SK-N-SH (cell line): ENCODE results near the gene PPARGC1A. TPM values are rescaled to one million over a fixed set of nuclear protein-coding genes. Genes with fewer than 3 reads are reported as not detected.

Source experiments
- CTCF ChIA-PET: fragments of 300-600, 350-600 bp; formaldehyde crosslinking; extraction: SDS; loops from one replicate; lab custom pipeline; 2021; lab: Yijun Ruan, JAX
- POLR2A ChIA-PET: fragments of 350-600 bp; sonication (Branson Sonifier 250); formaldehyde crosslinking; extraction: SDS; loops from one replicate; lab custom pipeline; 2020; ENCODE audit warnings: antibody characterized with exemption, inconsistent platforms; lab: Yijun Ruan, JAX
- DNase-seq: peaks from one replicate; pipeline ENCODE4 v3.0.0; 2012
- H2AFZ ChIP-seq: fragments of 200-600 bp; sonication (generic); 2 replicates; pipeline ENCODE4 v1.8.1; 2016; ENCODE audit warnings: antibody characterized with exemption, mild to moderate bottlenecking, low read depth
- H3F3A ChIP-seq: fragments of 200-600 bp; sonication (generic); replicated peaks from 2 replicates; pipeline ENCODE3; 2016; ENCODE audit warnings: antibody characterized with exemption, mild to moderate bottlenecking; ENCODE audit not compliant: insufficient read depth
- H3K27ac ChIP-seq, 2 experiments: fragments of 200-500 bp in 1 of 2; fragments of 200-600 bp in 1 of 2; sonication (Bioruptor generic) in 1 of 2; sonication (generic), shearing (Covaris generic) in 1 of 2; 2 replicates each; pipeline versions ENCODE4 v1.5.1 to v1.6.1; 2014 to 2016; ENCODE audit warnings: low read depth in 2 of 2, inconsistent platforms in 1 of 2, low read length in 1 of 2, mild to moderate bottlenecking in 1 of 2, mixed read lengths in 1 of 2
- H3K27me3 ChIP-seq: fragments of 200-600 bp; sonication (generic), shearing (Covaris generic); 2 replicates; pipeline ENCODE4 v1.6.1; 2016; ENCODE audit warnings: mixed run types; ENCODE audit not compliant: insufficient read depth
- H3K36me3 ChIP-seq, 2 experiments: fragments of 200-500 bp in 1 of 2; fragments of 200-600 bp in 1 of 2; sonication (Bioruptor generic) in 1 of 2; sonication (generic) in 1 of 2; replicated peaks in 1 of 2; 2 replicates each; pipeline versions ENCODE3 to v1.5.1; 2014 to 2016; ENCODE audit warnings: low read length in 1 of 2, mild to moderate bottlenecking in 1 of 2; ENCODE audit not compliant: insufficient read depth in 2 of 2, control insufficient read depth in 1 of 2
- H3K4me1 ChIP-seq, 2 experiments: fragments of 200-500 bp in 1 of 2; fragments of 200-600 bp in 1 of 2; sonication (Bioruptor generic) in 1 of 2; sonication (generic), shearing (Covaris generic) in 1 of 2; 2 replicates each; pipeline versions ENCODE4 v1.5.1 to v1.6.1; 2014 to 2016; ENCODE audit warnings: low read depth in 1 of 2, low read length in 1 of 2, mixed run types in 1 of 2; ENCODE audit not compliant: insufficient read depth in 2 of 2, control insufficient read depth in 1 of 2
- H3K4me2 ChIP-seq: fragments of 200-600 bp; sonication (generic), shearing (Covaris generic); 2 replicates; pipeline ENCODE4 v1.6.1; 2017; ENCODE audit warnings: mixed run types
- H3K4me3 ChIP-seq, 2 experiments: fragments of 200-500 bp in 1 of 2; fragments of 200-600 bp in 1 of 2; sonication (Bioruptor generic) in 1 of 2; sonication (generic), shearing (Covaris generic) in 1 of 2; 2 replicates each; pipeline versions ENCODE4 v1.5.1 to v1.8.1; 2014 to 2016; ENCODE audit warnings: low read depth in 2 of 2, inconsistent platforms in 1 of 2, low read length in 1 of 2, mild to moderate bottlenecking in 1 of 2, mixed read lengths in 1 of 2, moderate library complexity in 1 of 2
- H3K79me2 ChIP-seq: fragments of 200-600 bp; sonication (generic); 2 replicates; pipeline ENCODE4 v1.8.1; 2017; ENCODE audit warnings: mild to moderate bottlenecking; ENCODE audit not compliant: insufficient read depth
- H3K9ac ChIP-seq: fragments of 200-600 bp; sonication (generic); 2 replicates; pipeline ENCODE4 v1.6.1; 2017; ENCODE audit warnings: mixed run types
- H3K9me2 ChIP-seq: fragments of 200-600 bp; sonication (generic); 2 replicates; pipeline ENCODE4 v1.6.1; 2017; ENCODE audit warnings: mixed run types
- H3K9me3 ChIP-seq: fragments of 200-600 bp; sonication (generic); 2 replicates; pipeline ENCODE4 v1.6.1; 2017; ENCODE audit warnings: mixed run types, mild to moderate bottlenecking, moderate library complexity
- H4K20me1 ChIP-seq: fragments of 200-600 bp; sonication (generic); 2 replicates; pipeline ENCODE4 v1.6.1; 2017; ENCODE audit warnings: mild to moderate bottlenecking, mixed run types; ENCODE audit not compliant: insufficient read depth
- CHD2 ChIP-seq: fragments of 150-350 bp; IDR thresholded peaks from 2 replicates; pipeline ENCODE4 v1.6.1; 2018; ENCODE audit warnings: low read length; ENCODE audit not compliant: partially characterized antibody
- EP300 ChIP-seq, 2 experiments: IDR thresholded peaks; 2 replicates each; pipeline versions ENCODE4 v1.4.0 to v1.6.1; 2012; ENCODE audit warnings: borderline replicate concordance in 1 of 2, low read depth in 1 of 2, low read length in 1 of 2
- FOSL2 ChIP-seq: IDR thresholded peaks from 2 replicates; pipeline ENCODE4 v1.4.0; 2012; ENCODE audit warnings: low read depth, mild to moderate bottlenecking, moderate library complexity, borderline replicate concordance
- FOXJ3 ChIP-seq: sonication (generic); formaldehyde crosslinking; IDR thresholded peaks from 2 replicates; pipeline ENCODE4 v1.5.1; 2020; ENCODE audit warnings: mild to moderate bottlenecking, missing genetic modification reagents
- FOXM1 ChIP-seq: IDR thresholded peaks from 2 replicates; pipeline ENCODE4 v1.4.0; 2012; ENCODE audit warnings: low read depth, mild to moderate bottlenecking
- GATA2 ChIP-seq: sonication (generic); formaldehyde crosslinking; IDR thresholded peaks from 2 replicates; pipeline ENCODE4 v1.5.0; 2020; ENCODE audit warnings: mild to moderate bottlenecking, missing genetic modification reagents
- JUND ChIP-seq: IDR thresholded peaks from 2 replicates; pipeline ENCODE4 v1.4.0; 2012
- MEF2A ChIP-seq: IDR thresholded peaks from 2 replicates; pipeline ENCODE4 v1.4.0; 2012; ENCODE audit warnings: low read depth, borderline replicate concordance
- MXI1 ChIP-seq: IDR thresholded peaks from 2 replicates; pipeline ENCODE4 v1.6.1; 2012; ENCODE audit warnings: mild to moderate bottlenecking, low read depth, low read length, improper control_type of control experiment
- NFIC ChIP-seq: IDR thresholded peaks from 2 replicates; pipeline ENCODE4 v1.4.0; 2012; ENCODE audit warnings: borderline replicate concordance
- NRF1 ChIP-seq: IDR thresholded peaks from 2 replicates; pipeline ENCODE4 v1.6.1; 2012; ENCODE audit warnings: low read depth, mild to moderate bottlenecking, low read length
- RAD21 ChIP-seq: IDR thresholded peaks from 2 replicates; pipeline ENCODE4 v1.6.1; 2012; ENCODE audit warnings: mild to moderate bottlenecking, low read length
- RCOR1 ChIP-seq: fragments of 150-350 bp; IDR thresholded peaks from 2 replicates; pipeline ENCODE4 v1.6.1; 2017; ENCODE audit warnings: antibody characterized with exemption, low read length
- RXRA ChIP-seq: IDR thresholded peaks from 2 replicates; pipeline ENCODE4 v1.4.0; 2012; ENCODE audit warnings: low read depth, mild to moderate bottlenecking, borderline replicate concordance
- TAF1 ChIP-seq: IDR thresholded peaks from 2 replicates; pipeline ENCODE4 v1.6.1; 2012; ENCODE audit warnings: low read depth, mild to moderate bottlenecking, low read length, moderate library complexity, borderline replicate concordance
- TCF12 ChIP-seq: IDR thresholded peaks from 2 replicates; pipeline ENCODE4 v1.4.0; 2012
- WGBS: methylation state at CpG from one replicate; pipeline ENCODE4 v1.1.6; 2017; ENCODE audit warnings: low lambda C conversion rate; 5-methylcytosine and 5-hydroxymethylcytosine counted together
- polyA plus RNA-seq, 3 experiments: library from polyadenylated mRNA; depleted of rRNA; stranded (reverse); fragments of >200 nt; gene quantifications; 2 replicates each; pipeline ENCODE4 v1.2.3, GENCODE V29; 2012
- TF ChIP-seq, protein P1 (sequence below): IDR thresholded peaks from 2 replicates; pipeline ENCODE4 v1.6.1; 2012; ENCODE audit warnings: mild to moderate bottlenecking, low read depth, low read length, moderate library complexity
- TF ChIP-seq, protein P2 (sequence below): IDR thresholded peaks from 2 replicates; pipeline ENCODE4 v1.4.0; 2012; ENCODE audit warnings: low read depth
- TF ChIP-seq, protein P3 (sequence below): fragments of 150-350 bp; IDR thresholded peaks from 2 replicates; pipeline ENCODE4 v1.6.1; 2016; ENCODE audit warnings: mild to moderate bottlenecking, low read depth, low read length
- TF ChIP-seq, protein P4 (sequence below): fragments of 150-350 bp; IDR thresholded peaks from 2 replicates; pipeline ENCODE4 v1.6.1; 2017; ENCODE audit warnings: antibody characterized with exemption, low read length, low read depth, borderline replicate concordance
- TF ChIP-seq, protein P5 (sequence below): IDR thresholded peaks from 2 replicates; pipeline ENCODE4; 2012

Gene PPARGC1A
- polyA plus RNA-seq, 1 of the 3 experiments (the other 2 are of a cell fraction), result 0.07 TPM

DNA sequence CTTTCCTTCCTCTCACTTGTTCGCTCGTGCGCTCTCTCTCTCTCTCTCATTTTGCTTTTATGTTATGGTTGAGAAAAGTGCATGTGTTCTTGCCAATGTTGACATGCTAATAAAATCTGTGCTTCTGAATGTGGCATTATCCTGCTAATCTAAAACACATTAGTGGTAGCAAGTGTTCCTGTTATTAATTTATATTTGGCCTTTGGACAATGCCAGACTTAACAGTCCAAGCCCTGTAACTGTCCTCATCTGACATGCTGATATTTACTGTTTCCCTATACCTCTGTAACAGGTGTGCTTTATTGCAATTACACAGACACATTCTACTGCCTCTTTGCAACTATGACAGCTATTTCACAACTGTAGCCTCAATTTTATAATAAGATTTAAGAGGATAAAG is 2.7 kb downstream of the PPARGC1A start (continued):
- TF ChIP-seq, protein P1, sequence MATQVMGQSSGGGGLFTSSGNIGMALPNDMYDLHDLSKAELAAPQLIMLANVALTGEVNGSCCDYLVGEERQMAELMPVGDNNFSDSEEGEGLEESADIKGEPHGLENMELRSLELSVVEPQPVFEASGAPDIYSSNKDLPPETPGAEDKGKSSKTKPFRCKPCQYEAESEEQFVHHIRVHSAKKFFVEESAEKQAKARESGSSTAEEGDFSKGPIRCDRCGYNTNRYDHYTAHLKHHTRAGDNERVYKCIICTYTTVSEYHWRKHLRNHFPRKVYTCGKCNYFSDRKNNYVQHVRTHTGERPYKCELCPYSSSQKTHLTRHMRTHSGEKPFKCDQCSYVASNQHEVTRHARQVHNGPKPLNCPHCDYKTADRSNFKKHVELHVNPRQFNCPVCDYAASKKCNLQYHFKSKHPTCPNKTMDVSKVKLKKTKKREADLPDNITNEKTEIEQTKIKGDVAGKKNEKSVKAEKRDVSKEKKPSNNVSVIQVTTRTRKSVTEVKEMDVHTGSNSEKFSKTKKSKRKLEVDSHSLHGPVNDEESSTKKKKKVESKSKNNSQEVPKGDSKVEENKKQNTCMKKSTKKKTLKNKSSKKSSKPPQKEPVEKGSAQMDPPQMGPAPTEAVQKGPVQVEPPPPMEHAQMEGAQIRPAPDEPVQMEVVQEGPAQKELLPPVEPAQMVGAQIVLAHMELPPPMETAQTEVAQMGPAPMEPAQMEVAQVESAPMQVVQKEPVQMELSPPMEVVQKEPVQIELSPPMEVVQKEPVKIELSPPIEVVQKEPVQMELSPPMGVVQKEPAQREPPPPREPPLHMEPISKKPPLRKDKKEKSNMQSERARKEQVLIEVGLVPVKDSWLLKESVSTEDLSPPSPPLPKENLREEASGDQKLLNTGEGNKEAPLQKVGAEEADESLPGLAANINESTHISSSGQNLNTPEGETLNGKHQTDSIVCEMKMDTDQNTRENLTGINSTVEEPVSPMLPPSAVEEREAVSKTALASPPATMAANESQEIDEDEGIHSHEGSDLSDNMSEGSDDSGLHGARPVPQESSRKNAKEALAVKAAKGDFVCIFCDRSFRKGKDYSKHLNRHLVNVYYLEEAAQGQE, result no peak
- TF ChIP-seq NFIC, result no peak
- TF ChIP-seq FOSL2, result no peak
- no peak for TF ChIP-seq RXRA
- TF ChIP-seq EP300 (IDR thresholded peaks at IDR 0.05; ENCODE audit: borderline replicate concordance in 1 of 2, low read depth in 1 of 2, low read length in 1 of 2), result peak in 1 of 2 experiments; percentile 96; a peak in 2 of 4 replicates
- TF ChIP-seq MEF2A, result no peak
- no peak for TF ChIP-seq NRF1
- peak; percentile 70 for TF ChIP-seq MXI1
- TF ChIP-seq CHD2, result peak; percentile 73
- peak; percentile 95 for TF ChIP-seq RCOR1
- TF ChIP-seq FOXJ3, result peak; percentile 69; the same call in 1 of the 2 replicates
- 0 out of 2 replicates have a peak, but pooled peaks have one; percentile 4 for TF ChIP-seq TCF12
- no peak for TF ChIP-seq RAD21
- TF ChIP-seq GATA2 (CRISPR knock-in tag), result peak; percentile 78

DNA sequence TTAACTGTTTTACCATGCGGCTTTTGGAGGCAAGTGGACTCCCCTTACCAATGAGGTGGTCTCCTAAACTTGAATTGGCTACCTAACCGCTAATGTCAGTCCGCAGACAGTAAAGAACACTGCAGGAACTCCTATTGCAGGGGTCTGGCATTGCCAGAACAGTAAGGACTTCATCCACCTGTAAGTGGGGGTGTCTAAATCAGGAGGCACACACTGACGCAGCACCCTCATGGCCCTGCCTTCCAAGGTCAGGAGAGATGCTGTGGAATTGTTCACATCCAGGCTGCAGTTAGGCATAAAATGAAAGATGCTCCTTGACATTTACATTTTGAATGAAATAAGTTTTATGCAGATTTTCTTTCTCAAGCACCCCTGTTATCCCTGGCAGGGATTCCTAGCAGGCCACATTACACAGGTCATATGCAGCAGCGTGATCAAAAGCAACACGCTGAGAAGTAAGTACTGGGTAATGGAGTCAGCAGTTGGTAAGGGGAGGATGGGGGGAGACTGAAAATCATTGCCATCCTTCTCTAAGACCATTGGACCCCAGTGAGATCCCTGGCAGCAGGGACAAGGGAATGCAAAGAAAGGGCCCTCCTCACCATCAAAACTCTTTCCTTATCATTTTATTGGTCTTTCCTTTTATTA is 3.8 kb downstream of the PPARGC1A start:
- 66% methylated on average over 6 of the region's 6 CpGs for WGBS
- Histone ChIP-seq H3K4me2 (no peak overlapping the region), H3K27ac (no peak overlapping the region), H3K9me3 (no peaks in the 10 kb centered on the region), H2AFZ (no peak overlapping the region), H3K36me3 (no peaks in the 10 kb centered on the region), H3K4me3 (no peak overlapping the region), H3K9me2 (no peaks in the 10 kb centered on the region), H3K27me3 (no peaks in the 10 kb centered on the region), H3K4me1 (peaks cover 0 to 34% of the 10 kb centered on the region in 2 experiments; a peak in 2 of 4 replicates), H3K9ac (no peak overlapping the region), H3F3A (no peaks in the 10 kb centered on the region), H4K20me1 (no peaks in the 10 kb centered on the region), H3K79me2 (no peaks in the 10 kb centered on the region)
- ChIA-PET POLR2A (no interaction called here), CTCF (no interaction called here)
- DNase-seq, result no peak
- TF ChIP-seq, protein P1, result no peak
- TF ChIP-seq, protein P2, sequence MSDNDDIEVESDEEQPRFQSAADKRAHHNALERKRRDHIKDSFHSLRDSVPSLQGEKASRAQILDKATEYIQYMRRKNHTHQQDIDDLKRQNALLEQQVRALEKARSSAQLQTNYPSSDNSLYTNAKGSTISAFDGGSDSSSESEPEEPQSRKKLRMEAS, result no peak
- TF ChIP-seq NRF1 (no peak), TAF1 (no peak), GATA2 (CRISPR knock-in tag) (no peak), EP300 (IDR thresholded peaks at IDR 0.05; ENCODE audit: borderline replicate concordance in 1 of 2, low read depth in 1 of 2, low read length in 1 of 2) (no peak), JUND (no peak), FOXM1 (no peak)
- TF ChIP-seq, protein P3, sequence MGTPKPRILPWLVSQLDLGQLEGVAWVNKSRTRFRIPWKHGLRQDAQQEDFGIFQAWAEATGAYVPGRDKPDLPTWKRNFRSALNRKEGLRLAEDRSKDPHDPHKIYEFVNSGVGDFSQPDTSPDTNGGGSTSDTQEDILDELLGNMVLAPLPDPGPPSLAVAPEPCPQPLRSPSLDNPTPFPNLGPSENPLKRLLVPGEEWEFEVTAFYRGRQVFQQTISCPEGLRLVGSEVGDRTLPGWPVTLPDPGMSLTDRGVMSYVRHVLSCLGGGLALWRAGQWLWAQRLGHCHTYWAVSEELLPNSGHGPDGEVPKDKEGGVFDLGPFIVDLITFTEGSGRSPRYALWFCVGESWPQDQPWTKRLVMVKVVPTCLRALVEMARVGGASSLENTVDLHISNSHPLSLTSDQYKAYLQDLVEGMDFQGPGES, result no peak
- TF ChIP-seq, protein P4, sequence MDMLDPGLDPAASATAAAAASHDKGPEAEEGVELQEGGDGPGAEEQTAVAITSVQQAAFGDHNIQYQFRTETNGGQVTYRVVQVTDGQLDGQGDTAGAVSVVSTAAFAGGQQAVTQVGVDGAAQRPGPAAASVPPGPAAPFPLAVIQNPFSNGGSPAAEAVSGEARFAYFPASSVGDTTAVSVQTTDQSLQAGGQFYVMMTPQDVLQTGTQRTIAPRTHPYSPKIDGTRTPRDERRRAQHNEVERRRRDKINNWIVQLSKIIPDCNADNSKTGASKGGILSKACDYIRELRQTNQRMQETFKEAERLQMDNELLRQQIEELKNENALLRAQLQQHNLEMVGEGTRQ, result no peak
- TF ChIP-seq, protein P5, sequence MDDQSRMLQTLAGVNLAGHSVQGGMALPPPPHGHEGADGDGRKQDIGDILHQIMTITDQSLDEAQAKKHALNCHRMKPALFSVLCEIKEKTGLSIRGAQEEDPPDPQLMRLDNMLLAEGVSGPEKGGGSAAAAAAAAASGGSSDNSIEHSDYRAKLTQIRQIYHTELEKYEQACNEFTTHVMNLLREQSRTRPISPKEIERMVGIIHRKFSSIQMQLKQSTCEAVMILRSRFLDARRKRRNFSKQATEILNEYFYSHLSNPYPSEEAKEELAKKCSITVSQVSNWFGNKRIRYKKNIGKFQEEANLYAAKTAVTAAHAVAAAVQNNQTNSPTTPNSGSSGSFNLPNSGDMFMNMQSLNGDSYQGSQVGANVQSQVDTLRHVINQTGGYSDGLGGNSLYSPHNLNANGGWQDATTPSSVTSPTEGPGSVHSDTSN, result no peak
